Keratinocyte (primary cell): ENCODE data around the gene ITGBL1. TPM values are rescaled to one million over a fixed set of nuclear protein-coding genes. Genes with fewer than 3 reads are reported as not detected.

Experiments used
- DNase-seq: peaks from one replicate; pipeline ENCODE4 v3.0.0-alpha.2; 2011; ENCODE audit warnings: low read depth, missing footprints, low spot score
- FAIRE-seq: peaks from 2 replicates; lab custom pipeline; 2011; peaks lifted over from hg19 to GRCh38; lab: Jason Lieb, UNC
- H2AFZ ChIP-seq: 2 replicates; pipeline ENCODE4 v1.6.0; 2012; ENCODE audit warnings: low read length, control low read depth, inconsistent platforms; ENCODE audit not compliant: control insufficient read depth
- H3K27ac ChIP-seq: 2 replicates; pipeline ENCODE4 v1.5.1; 2011; ENCODE audit warnings: low read length; ENCODE audit not compliant: control insufficient read depth, insufficient read depth
- H3K27me3 ChIP-seq: 3 replicates; pipeline ENCODE4 v1.6.0; 2011; ENCODE audit warnings: low read length; ENCODE audit not compliant: control insufficient read depth, insufficient read depth; ENCODE audit errors: extremely low read depth
- H3K36me3 ChIP-seq, 2 experiments: 2 replicates in 1 of 2; 3 replicates in 1 of 2; pipeline ENCODE4 v1.5.1; 2011; ENCODE audit warnings: low read length in 2 of 2, mild to moderate bottlenecking in 1 of 2; ENCODE audit not compliant: control insufficient read depth in 2 of 2, insufficient read depth in 2 of 2; ENCODE audit errors: extremely low read depth in 1 of 2
- H3K4me1 ChIP-seq: 3 replicates; pipeline ENCODE4 v1.5.1; 2011; ENCODE audit warnings: low read length; ENCODE audit not compliant: control insufficient read depth, insufficient read depth; ENCODE audit errors: extremely low read depth
- H3K4me2 ChIP-seq: 3 replicates; pipeline ENCODE4 v1.6.0; 2011; ENCODE audit warnings: low read depth, low read length; ENCODE audit not compliant: control insufficient read depth, insufficient read depth; ENCODE audit errors: extremely low read depth
- H3K4me3 ChIP-seq, 3 experiments: fragments of 200-600 bp in 1 of 3; sonication (generic) in 1 of 3; 2 replicates in 2 of 3; 3 replicates in 1 of 3; pipeline ENCODE4 v1.5.1; 2011 to 2016; ENCODE audit warnings: low read length in 3 of 3, mild to moderate bottlenecking in 3 of 3, control low read depth in 2 of 3, inconsistent platforms in 1 of 3, low read depth in 1 of 3, mixed read lengths in 1 of 3, mixed run types in 1 of 3, moderate library complexity in 1 of 3; ENCODE audit not compliant: control insufficient read depth in 2 of 3, insufficient read depth in 2 of 3; ENCODE audit errors: extremely low read depth in 1 of 3
- H3K79me2 ChIP-seq: 2 replicates; pipeline ENCODE4 v1.6.0; 2012; ENCODE audit warnings: low read length; ENCODE audit not compliant: control insufficient read depth, insufficient read depth
- H3K9ac ChIP-seq: 3 replicates; pipeline ENCODE4 v1.6.0; 2011; ENCODE audit warnings: low read length; ENCODE audit not compliant: control insufficient read depth, insufficient read depth; ENCODE audit errors: extremely low read depth
- H3K9me1 ChIP-seq: 3 replicates; pipeline ENCODE4 v1.6.0; 2011; ENCODE audit warnings: low read length; ENCODE audit not compliant: control insufficient read depth, insufficient read depth; ENCODE audit errors: extremely low read depth
- H3K9me3 ChIP-seq: 2 replicates; pipeline ENCODE4 v1.5.1; 2012; ENCODE audit warnings: low read depth, low read length; ENCODE audit not compliant: control insufficient read depth
- H4K20me1 ChIP-seq: 3 replicates; pipeline ENCODE4 v1.6.0; 2011; ENCODE audit warnings: low read length; ENCODE audit not compliant: control insufficient read depth, insufficient read depth; ENCODE audit errors: extremely low read depth
- EZH2 ChIP-seq: IDR thresholded peaks from one replicate; pipeline ENCODE4 v1.6.1; 2012; ENCODE audit warnings: inconsistent platforms, mild to moderate bottlenecking, low read length, moderate library complexity
- dilution Hi-C: fragments of 300-500 bp; cut with MboI; formaldehyde crosslinking; loops from one replicate; pipeline ENCODE4 v1.7.0; 2020; ENCODE audit warnings: low sequenced_read_pairs; ENCODE audit not compliant: extremely low pct_ligation_motif_present
- polyA plus RNA-seq, 5 experiments: library from polyadenylated mRNA; depleted of rRNA in 3 of 5; stranded (reverse) in 3 of 5; stranded (forward) in 1 of 5; unstranded in 1 of 5; fragments of >200 nt; gene quantifications; 1 replicate in 1 of 5; 2 replicates in 3 of 5; 3 replicates in 1 of 5; pipeline versions ENCODE4 v1.2.1 to v1.2.3, GENCODE V29; 2011 to 2012; ENCODE audit warnings: missing spikeins in 2 of 5, low read depth in 1 of 5, low replicate concordance in 1 of 5
- TF ChIP-seq, protein P1 (sequence below), 3 experiments: IDR thresholded peaks in 1 of 3; conservative IDR thresholded peaks in 1 of 3; optimal IDR thresholded peaks in 1 of 3; 2 replicates in 2 of 3; 3 replicates in 1 of 3; pipeline versions ENCODE3 to v1.5.1; 2011; ENCODE audit warnings: low read length in 3 of 3, mild to moderate bottlenecking in 3 of 3, moderate library complexity in 2 of 3, control low read depth in 1 of 3, inconsistent platforms in 1 of 3; ENCODE audit not compliant: insufficient read depth in 2 of 3; ENCODE audit errors: extremely low read depth in 1 of 3

ITGBL1 gene
- polyA plus RNA-seq, 1 donor (not counting 4 experiments of a cell fraction or from before 2014, with no cell fraction given) = 2.1 TPM

GRCh38 chr13:101655435-101655834, 203.0 kb downstream of the ITGBL1 start:
- no peak overlapping the region for H3K4me3 ChIP-seq
- no peaks in the 10 kb centered on the region for H3K9me3 ChIP-seq
- TF ChIP-seq EZH2 = no peak
- TF ChIP-seq, protein P1, sequence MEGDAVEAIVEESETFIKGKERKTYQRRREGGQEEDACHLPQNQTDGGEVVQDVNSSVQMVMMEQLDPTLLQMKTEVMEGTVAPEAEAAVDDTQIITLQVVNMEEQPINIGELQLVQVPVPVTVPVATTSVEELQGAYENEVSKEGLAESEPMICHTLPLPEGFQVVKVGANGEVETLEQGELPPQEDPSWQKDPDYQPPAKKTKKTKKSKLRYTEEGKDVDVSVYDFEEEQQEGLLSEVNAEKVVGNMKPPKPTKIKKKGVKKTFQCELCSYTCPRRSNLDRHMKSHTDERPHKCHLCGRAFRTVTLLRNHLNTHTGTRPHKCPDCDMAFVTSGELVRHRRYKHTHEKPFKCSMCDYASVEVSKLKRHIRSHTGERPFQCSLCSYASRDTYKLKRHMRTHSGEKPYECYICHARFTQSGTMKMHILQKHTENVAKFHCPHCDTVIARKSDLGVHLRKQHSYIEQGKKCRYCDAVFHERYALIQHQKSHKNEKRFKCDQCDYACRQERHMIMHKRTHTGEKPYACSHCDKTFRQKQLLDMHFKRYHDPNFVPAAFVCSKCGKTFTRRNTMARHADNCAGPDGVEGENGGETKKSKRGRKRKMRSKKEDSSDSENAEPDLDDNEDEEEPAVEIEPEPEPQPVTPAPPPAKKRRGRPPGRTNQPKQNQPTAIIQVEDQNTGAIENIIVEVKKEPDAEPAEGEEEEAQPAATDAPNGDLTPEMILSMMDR (optimal IDR thresholded peaks at IDR 0.05 in 1 of 3, IDR thresholded peaks at IDR 0.05 in 1 of 3, conservative IDR thresholded peaks at IDR 0.05 in 1 of 3; ENCODE audit: extremely low read depth in 1 of 3, insufficient read depth in 2 of 3, low read length in 3 of 3) = no peak
- H4K20me1 ChIP-seq = no peaks in the 10 kb centered on the region
- H3K9ac ChIP-seq = no peak overlapping the region
- H3K4me1 ChIP-seq = no peaks in the 10 kb centered on the region
- no peak overlapping the region for H3K4me2 ChIP-seq
- H2AFZ ChIP-seq = no peak overlapping the region
- no peak for DNase-seq
- no peaks in the 10 kb centered on the region for H3K9me1 ChIP-seq
- no peaks in the 10 kb centered on the region for H3K79me2 ChIP-seq
- no peaks in the 10 kb centered on the region for H3K36me3 ChIP-seq
- no peaks in the 10 kb centered on the region for H3K27me3 ChIP-seq
- no peak for FAIRE-seq
- no peak overlapping the region for H3K27ac ChIP-seq
- dilution Hi-C loops = no loop called here

DNA sequence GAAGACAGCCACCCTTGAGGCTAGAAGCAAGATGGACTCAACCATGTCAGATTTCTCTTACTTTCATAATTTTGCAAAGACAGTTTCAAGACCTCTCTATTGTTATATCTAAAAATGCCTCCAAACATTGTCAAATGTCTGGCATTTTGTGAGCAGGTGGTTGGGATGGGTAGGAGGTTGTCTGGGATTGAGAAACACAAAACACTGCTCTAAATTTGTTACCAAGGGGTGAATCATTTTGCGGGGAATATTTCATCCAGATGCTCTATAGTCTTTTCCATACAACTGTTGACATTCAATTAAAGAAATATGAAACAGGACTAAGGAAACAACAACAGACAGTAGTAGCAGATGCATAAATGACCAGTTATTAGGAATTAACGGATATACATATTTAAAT, 208.2 kb downstream of the ITGBL1 start:
- Histone ChIP-seq H3K27me3 (no peaks in the 10 kb centered on the region), H3K9me3 (no peaks in the 10 kb centered on the region), H3K9ac (no peak overlapping the region), H3K79me2 (no peaks in the 10 kb centered on the region), H3K4me2 (no peak overlapping the region), H3K4me3 (no peak overlapping the region), H3K36me3 (no peaks in the 10 kb centered on the region), H3K4me1 (no peaks in the 10 kb centered on the region), H3K27ac (no peak overlapping the region), H3K9me1 (no peaks in the 10 kb centered on the region), H2AFZ (no peak overlapping the region), H4K20me1 (no peaks in the 10 kb centered on the region)
- DNase-seq (no peak), FAIRE-seq (no peak)
- TF ChIP-seq, protein P1 (optimal IDR thresholded peaks at IDR 0.05 in 1 of 3, IDR thresholded peaks at IDR 0.05 in 1 of 3, conservative IDR thresholded peaks at IDR 0.05 in 1 of 3; ENCODE audit: extremely low read depth in 1 of 3, insufficient read depth in 2 of 3, low read length in 3 of 3) = no peak
- no peak for TF ChIP-seq EZH2
- dilution Hi-C loops = no loop called here
